Measurements from ENCODE around the gene AKAP1.

- TF ChIP-seq MTA1 (IDR thresholded peaks at IDR 0.05; ENCODE audit: borderline replicate concordance) (no peak), CTCF (IDR thresholded peaks at IDR 0.05 in 2 of 3, conservative IDR thresholded peaks at IDR 0.05 in 1 of 3; ENCODE audit: insufficient read depth in 2 of 3, low read depth in 1 of 3, low read length in 3 of 3) (no peak), SRF (CRISPR knock-in tag; IDR thresholded peaks at IDR 0.05) (no peak), MAFK (IDR thresholded peaks at IDR 0.05; ENCODE audit: low read length) (no peak), MBD2 (IDR thresholded peaks at IDR 0.05; ENCODE audit: borderline replicate concordance, low read depth) (no peak), FOS (IDR thresholded peaks at IDR 0.05; ENCODE audit: extremely low read depth, insufficient read length) (no peak)
Measured at GRCh38 chr17:57096472-57097202, 11.6 kb downstream of the AKAP1 start.

All from K562 (cell line).